HepG2 (cell line): ENCODE results near the gene MARCHF6.

Experiments used
- CCAR2 ChIP-seq: fragments of 200-400 bp; formaldehyde crosslinking; optimal IDR thresholded peaks from 2 replicates; pipeline ENCODE3; 2018; ENCODE audit warnings: low read depth, mild to moderate bottlenecking, low read length, moderate library complexity
- ESRRA ChIP-seq: sonication (generic); formaldehyde crosslinking; IDR thresholded peaks from 2 replicates; pipeline ENCODE4 v1.5.1; 2020; ENCODE audit warnings: mild to moderate bottlenecking, low read depth, missing genetic modification reagents
- JUN ChIP-seq: sonication (generic); formaldehyde crosslinking; IDR thresholded peaks from 2 replicates; pipeline ENCODE4 v1.4.0; 2020; ENCODE audit warnings: mild to moderate bottlenecking, missing genetic modification reagents
- KDM5A ChIP-seq: fragments of 200-600 bp; sonication (generic); IDR thresholded peaks from 2 replicates; pipeline ENCODE4 v1.7.0; 2018; ENCODE audit warnings: antibody characterized with exemption, mild to moderate bottlenecking, low read length, borderline replicate concordance
- RFX5 ChIP-seq: IDR thresholded peaks from 2 replicates; pipeline ENCODE4 v1.6.1; 2011; ENCODE audit warnings: low read depth, low read length, improper control_type of control experiment
- ZNF24 ChIP-seq: fragments of 450-650 bp; IDR thresholded peaks from 2 replicates; pipeline ENCODE4 v1.6.1; 2017; ENCODE audit warnings: antibody characterized with exemption, mild to moderate bottlenecking
- ZZZ3 ChIP-seq: sonication (generic); formaldehyde crosslinking; IDR thresholded peaks from 2 replicates; pipeline ENCODE4 v1.4.0; 2020; ENCODE audit warnings: missing genetic modification reagents, mild to moderate bottlenecking, borderline replicate concordance
- TF ChIP-seq, protein P1 (sequence below): sonication (generic); formaldehyde crosslinking; IDR thresholded peaks from 2 replicates; pipeline ENCODE4 v1.5.0; 2020; ENCODE audit warnings: mild to moderate bottlenecking, low read depth, missing genetic modification reagents, borderline replicate concordance
- TF ChIP-seq, protein P2 (sequence below): sonication (generic); formaldehyde crosslinking; IDR thresholded peaks from 2 replicates; pipeline ENCODE4 v1.4.0; 2020; ENCODE audit warnings: missing genetic modification reagents
- TF ChIP-seq, protein P3 (sequence below): sonication (generic); formaldehyde crosslinking; IDR thresholded peaks from 2 replicates; pipeline ENCODE4 v1.4.0; 2020; ENCODE audit warnings: missing genetic modification reagents

GRCh38 chr5:10399839-10400238 is 46.3 kb downstream of the MARCHF6 start:
- TF ChIP-seq, protein P1, sequence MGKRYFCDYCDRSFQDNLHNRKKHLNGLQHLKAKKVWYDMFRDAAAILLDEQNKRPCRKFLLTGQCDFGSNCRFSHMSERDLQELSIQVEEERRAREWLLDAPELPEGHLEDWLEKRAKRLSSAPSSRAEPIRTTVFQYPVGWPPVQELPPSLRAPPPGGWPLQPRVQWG (CRISPR knock-in tag) = no peak
- TF ChIP-seq RFX5 (no peak), KDM5A (no peak), ESRRA (CRISPR knock-in tag) (no peak), ZNF24 (no peak), CCAR2 (no peak), ZZZ3 (CRISPR knock-in tag) (no peak), JUN (no peak)
- TF ChIP-seq, protein P2, sequence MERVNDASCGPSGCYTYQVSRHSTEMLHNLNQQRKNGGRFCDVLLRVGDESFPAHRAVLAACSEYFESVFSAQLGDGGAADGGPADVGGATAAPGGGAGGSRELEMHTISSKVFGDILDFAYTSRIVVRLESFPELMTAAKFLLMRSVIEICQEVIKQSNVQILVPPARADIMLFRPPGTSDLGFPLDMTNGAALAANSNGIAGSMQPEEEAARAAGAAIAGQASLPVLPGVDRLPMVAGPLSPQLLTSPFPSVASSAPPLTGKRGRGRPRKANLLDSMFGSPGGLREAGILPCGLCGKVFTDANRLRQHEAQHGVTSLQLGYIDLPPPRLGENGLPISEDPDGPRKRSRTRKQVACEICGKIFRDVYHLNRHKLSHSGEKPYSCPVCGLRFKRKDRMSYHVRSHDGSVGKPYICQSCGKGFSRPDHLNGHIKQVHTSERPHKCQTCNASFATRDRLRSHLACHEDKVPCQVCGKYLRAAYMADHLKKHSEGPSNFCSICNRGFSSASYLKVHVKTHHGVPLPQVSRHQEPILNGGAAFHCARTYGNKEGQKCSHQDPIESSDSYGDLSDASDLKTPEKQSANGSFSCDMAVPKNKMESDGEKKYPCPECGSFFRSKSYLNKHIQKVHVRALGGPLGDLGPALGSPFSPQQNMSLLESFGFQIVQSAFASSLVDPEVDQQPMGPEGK = no peak
- TF ChIP-seq, protein P3, sequence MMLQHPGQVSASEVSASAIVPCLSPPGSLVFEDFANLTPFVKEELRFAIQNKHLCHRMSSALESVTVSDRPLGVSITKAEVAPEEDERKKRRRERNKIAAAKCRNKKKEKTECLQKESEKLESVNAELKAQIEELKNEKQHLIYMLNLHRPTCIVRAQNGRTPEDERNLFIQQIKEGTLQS (CRISPR knock-in tag) = no peak
